Measurements from ENCODE around the gene THEM5.

THEM5 gene

GRCh38 chr1:151807766-151808165 is 45.7 kb downstream of the THEM5 start (continued):
- no peak for TF ChIP-seq PATZ1 (CRISPR knock-in tag; IDR thresholded peaks at IDR 0.05; ENCODE audit: borderline replicate concordance)
- no peak for TF ChIP-seq OSR1 (CRISPR knock-in tag; IDR thresholded peaks at IDR 0.05)

GRCh38 chr1:151807131-151807530 is 46.4 kb downstream of the THEM5 start:
- ATAC-seq: no peak
- TF ChIP-seq TSHZ2 (CRISPR knock-in tag; IDR thresholded peaks at IDR 0.05): no peak
- no peak for TF ChIP-seq TCF4 (CRISPR knock-in tag; IDR thresholded peaks at IDR 0.05; ENCODE audit: borderline replicate concordance)
- TF ChIP-seq PPARA (CRISPR knock-in tag; IDR thresholded peaks at IDR 0.05; ENCODE audit: borderline replicate concordance): no peak
- TF ChIP-seq OSR1 (CRISPR knock-in tag; IDR thresholded peaks at IDR 0.05): no peak
- no peak for TF ChIP-seq BACH2 (CRISPR knock-in tag; IDR thresholded peaks at IDR 0.05; ENCODE audit: borderline replicate concordance)
- no peak for TF ChIP-seq ISL1 (CRISPR knock-in tag; IDR thresholded peaks at IDR 0.05)
- TF ChIP-seq SNAI2 (CRISPR knock-in tag; IDR thresholded peaks at IDR 0.05): no peak

GRCh38 chr1:151806170-151806569 is 47.3 kb downstream of the THEM5 start:
- TF ChIP-seq ZFP30 (CRISPR knock-in tag; IDR thresholded peaks at IDR 0.05): no peak
- no peak for TF ChIP-seq TOX (CRISPR knock-in tag; IDR thresholded peaks at IDR 0.05; ENCODE audit: borderline replicate concordance)
- no peak for TF ChIP-seq RARB (CRISPR knock-in tag; IDR thresholded peaks at IDR 0.05)
- TF ChIP-seq CSRNP3 (CRISPR knock-in tag; IDR thresholded peaks at IDR 0.05): no peak
- no peak for TF ChIP-seq GLIS3 (CRISPR knock-in tag; IDR thresholded peaks at IDR 0.05)
- TF ChIP-seq PATZ1 (CRISPR knock-in tag; IDR thresholded peaks at IDR 0.05; ENCODE audit: borderline replicate concordance): no peak
- TF ChIP-seq SNAI2 (CRISPR knock-in tag; IDR thresholded peaks at IDR 0.05): no peak
- ATAC-seq: no peak

GRCh38 chr1:151805066-151805820 is 48.3 kb downstream of the THEM5 start, which contains the start of gene LINGO4:
TSS of gene LINGO4 (minus strand) at chr1:151805419. CDS start at chr1:151802704, 2,715 bp downstream.
- TF ChIP-seq ZFP30 (CRISPR knock-in tag; IDR thresholded peaks at IDR 0.05) (no peak), ISL1 (CRISPR knock-in tag; IDR thresholded peaks at IDR 0.05) (no peak), TSHZ2 (CRISPR knock-in tag; IDR thresholded peaks at IDR 0.05) (no peak), TCF4 (CRISPR knock-in tag; IDR thresholded peaks at IDR 0.05; ENCODE audit: borderline replicate concordance) (no peak), GLIS3 (CRISPR knock-in tag; IDR thresholded peaks at IDR 0.05) (no peak), OSR1 (CRISPR knock-in tag; IDR thresholded peaks at IDR 0.05) (no peak), ZFP3 (CRISPR knock-in tag; IDR thresholded peaks at IDR 0.05) (no peak), SNAI2 (CRISPR knock-in tag; IDR thresholded peaks at IDR 0.05) (no peak), ESRRG (CRISPR knock-in tag; IDR thresholded peaks at IDR 0.05) (no peak), POU6F1 (CRISPR knock-in tag; IDR thresholded peaks at IDR 0.05; ENCODE audit: borderline replicate concordance, low read depth) (no peak), ZC3H10 (CRISPR knock-in tag; IDR thresholded peaks at IDR 0.05) (no peak)
- no peak for ATAC-seq
